ENCODE results near the gene MDM2. TPM values are rescaled to one million over a fixed set of nuclear protein-coding genes. Genes with fewer than 3 reads are reported as not detected.
"Not testable (repeated sequence)": the region's sequence is repeated elsewhere in the genome, so short reads cannot be mapped to it uniquely, and the experiment has no call there.

Gene MDM2
- total RNA-seq, 1 experiment from 2014 or later = 46.7 TPM

- in situ Hi-C loops (cut with HindIII; ENCODE audit: low sequenced_read_pairs) = no loop called here
- DNase-seq (ENCODE audit: low spot score) = no peak
Observed at GRCh38 chr12:68841717-68842116, 33.7 kb downstream of the MDM2 start.

GRCh38 chr12:68842123-68842522 lies 34.1 kb downstream of the MDM2 start:
- in situ Hi-C loops (cut with HindIII; ENCODE audit: low sequenced_read_pairs) = no loop called here
- no peak for DNase-seq (ENCODE audit: low spot score)

- in situ Hi-C loops (cut with HindIII; ENCODE audit: low sequenced_read_pairs) = no loop called here
- DNase-seq (ENCODE audit: low spot score) = no peak
Observed at GRCh38 chr12:68842784-68843567, 35.0 kb downstream of the MDM2 start.

GRCh38 chr12:68844318-68844745 lies 36.4 kb downstream of the MDM2 start:
- DNase-seq (ENCODE audit: low spot score) = no peak
- in situ Hi-C loops (cut with HindIII; ENCODE audit: low sequenced_read_pairs) = no loop called here

GRCh38 chr12:68844788-68845695 lies 37.1 kb downstream of the MDM2 start:
- no peak for DNase-seq (ENCODE audit: low spot score)
- in situ Hi-C loops (cut with HindIII; ENCODE audit: low sequenced_read_pairs) = no loop called here

GRCh38 chr12:68846811-68847210 lies 38.8 kb downstream of the MDM2 start:
- in situ Hi-C loops (cut with HindIII; ENCODE audit: low sequenced_read_pairs) = no loop called here

GRCh38 chr12:68850390-68850789 lies 42.4 kb downstream of the MDM2 start:
- in situ Hi-C loops (cut with HindIII; ENCODE audit: low sequenced_read_pairs) = no loop called here
- no peak for DNase-seq (ENCODE audit: low spot score)

More at GRCh38 chr12:68846811-68847210, 38.8 kb downstream of the MDM2 start:
- no peak for DNase-seq (ENCODE audit: low spot score)

GRCh38 chr12:68851592-68852306 lies 43.8 kb downstream of the MDM2 start:
- DNase-seq (ENCODE audit: low spot score) = no peak
- in situ Hi-C loops (cut with HindIII; ENCODE audit: low sequenced_read_pairs) = no loop called here

- DNase-seq (ENCODE audit: low spot score) = no peak
- in situ Hi-C loops (cut with HindIII; ENCODE audit: low sequenced_read_pairs) = no loop called here
Observed at GRCh38 chr12:68853396-68854077, 45.6 kb downstream of the MDM2 start.

- no peak for DNase-seq (ENCODE audit: low spot score)
- in situ Hi-C loops (cut with HindIII; ENCODE audit: low sequenced_read_pairs) = no loop called here
Observed at GRCh38 chr12:68854078-68854468, 46.1 kb downstream of the MDM2 start.

- in situ Hi-C loops (cut with HindIII; ENCODE audit: low sequenced_read_pairs) = no loop called here
- no peak for DNase-seq (ENCODE audit: low spot score)
Observed at GRCh38 chr12:68854554-68854953, 46.6 kb downstream of the MDM2 start.

- in situ Hi-C loops (cut with HindIII; ENCODE audit: low sequenced_read_pairs) = no loop called here
- DNase-seq (ENCODE audit: low spot score) = no peak
Observed at GRCh38 chr12:68855111-68855510, 47.1 kb downstream of the MDM2 start.

GRCh38 chr12:68855771-68856170 lies 47.8 kb downstream of the MDM2 start:
- DNase-seq (ENCODE audit: low spot score) = no peak
- in situ Hi-C loops (cut with HindIII; ENCODE audit: low sequenced_read_pairs) = no loop called here

GRCh38 chr12:68856510-68856909 lies 48.5 kb downstream of the MDM2 start:
- DNase-seq (ENCODE audit: low spot score) = no peak
- in situ Hi-C loops (cut with HindIII; ENCODE audit: low sequenced_read_pairs) = no loop called here

GRCh38 chr12:68861890-68862289 lies 53.9 kb downstream of the MDM2 start:
- DNase-seq (ENCODE audit: low spot score) = no peak
- in situ Hi-C loops (cut with HindIII; ENCODE audit: low sequenced_read_pairs) = no loop called here

GRCh38 chr12:68863109-68863770 lies 55.3 kb downstream of the MDM2 start:
- no peak for DNase-seq (ENCODE audit: low spot score)
- in situ Hi-C loops (cut with HindIII; ENCODE audit: low sequenced_read_pairs) = no loop called here

- in situ Hi-C loops (cut with HindIII; ENCODE audit: low sequenced_read_pairs); DNase-seq (ENCODE audit: low spot score): not testable (repeated sequence)
Observed at GRCh38 chr12:68863886-68864454, 56.0 kb downstream of the MDM2 start.

- in situ Hi-C loops (cut with HindIII; ENCODE audit: low sequenced_read_pairs) = no loop called here
- no peak for DNase-seq (ENCODE audit: low spot score)
Observed at GRCh38 chr12:68864604-68865003, 56.6 kb downstream of the MDM2 start.

All from G401 (cell line).